IMR-90 (cell line): ENCODE data around the gene LIG1. TPM values are rescaled to one million over a fixed set of nuclear protein-coding genes. Genes with fewer than 3 reads are reported as not detected.
A peak's percentile ranks its signal among the peaks of the same experiment; 100 is the strongest.

ENCODE experiments used
- ATAC-seq: fragments of 200-7000 bp; cut with Tn5 transposase; 2 replicates; pipeline ENCODE4 v1.9.1; 2020; ENCODE audit warnings: low read depth, mild to moderate bottlenecking, moderate library complexity
- BruUV-seq: library from RNA; stranded (reverse); fragments of 400-500 nt; replicated peaks from 2 replicates; lab custom pipeline; 2021; lab: Mats Ljungman, UMichigan
- CTCF ChIA-PET: fragments of 300-600 bp; formaldehyde crosslinking; extraction: SDS; loops from one replicate; lab custom pipeline; 2021; ENCODE audit warnings: antibody characterized with exemption; lab: Yijun Ruan, JAX
- POLR2A ChIA-PET: fragments of 300-600 bp; sonication (Branson Sonifier 250); formaldehyde crosslinking; loops from one replicate; lab custom pipeline; 2022; ENCODE audit warnings: antibody characterized with exemption; ENCODE audit not compliant: unreplicated experiment; lab: Charles Lee
- DNase-seq: peaks from one replicate; pipeline ENCODE4 v3.0.0; 2013
- H2AFZ ChIP-seq: replicated peaks from 2 replicates; pipeline ENCODE3; 2013; ENCODE audit warnings: low read length, mild to moderate bottlenecking; ENCODE audit not compliant: poor library complexity
- H2AK5ac ChIP-seq: 2 replicates; pipeline ENCODE4 v1.6.1; 2013; ENCODE audit warnings: low read depth, low read length, inconsistent platforms
- H2AK9ac ChIP-seq: replicated peaks from 2 replicates; pipeline ENCODE3; 2013; ENCODE audit warnings: mild to moderate bottlenecking, low read depth, low read length, moderate library complexity; ENCODE audit not compliant: poor library complexity
- H2BK120ac ChIP-seq: 2 replicates; pipeline ENCODE4 v1.6.1; 2013; ENCODE audit warnings: low read depth, low read length, inconsistent platforms
- H2BK15ac ChIP-seq: 3 replicates; pipeline ENCODE4 v1.6.1; 2013; ENCODE audit warnings: low read depth, low read length, inconsistent platforms
- H2BK20ac ChIP-seq: 2 replicates; pipeline ENCODE4 v1.6.1; 2013; ENCODE audit warnings: low read depth, mild to moderate bottlenecking, inconsistent platforms, low read length, moderate library complexity
- H2BK5ac ChIP-seq: 2 replicates; pipeline ENCODE4 v1.6.1; 2013; ENCODE audit warnings: mild to moderate bottlenecking, low read depth, low read length, inconsistent platforms; ENCODE audit not compliant: poor library complexity, severe bottlenecking
- H3K14ac ChIP-seq: replicated peaks from 2 replicates; pipeline ENCODE4 v1.6.1; 2013; ENCODE audit warnings: low read depth, low read length, inconsistent platforms
- H3K18ac ChIP-seq: 2 replicates; pipeline ENCODE4 v1.6.1; 2013; ENCODE audit warnings: low read depth, low read length, control low read depth
- H3K23ac ChIP-seq: 2 replicates; pipeline ENCODE4 v1.6.1; 2013; ENCODE audit warnings: low read depth, low read length, inconsistent platforms
- H3K27ac ChIP-seq: 2 replicates; pipeline ENCODE4 v1.5.1; 2013; ENCODE audit warnings: mild to moderate bottlenecking, control low read depth, low read length; ENCODE audit not compliant: insufficient read depth
- H3K27me3 ChIP-seq: 2 replicates; pipeline ENCODE4 v1.6.1; 2013; ENCODE audit warnings: low read length; ENCODE audit not compliant: control insufficient read depth, insufficient read depth
- H3K36me3 ChIP-seq: 2 replicates; pipeline ENCODE4 v1.6.1; 2013; ENCODE audit warnings: low read length, mixed read lengths; ENCODE audit not compliant: control insufficient read depth, insufficient read depth
- H3K4ac ChIP-seq: 2 replicates; pipeline ENCODE4 v1.6.1; 2013; ENCODE audit warnings: low read depth, low read length, inconsistent platforms
- H3K4me1 ChIP-seq: 2 replicates; pipeline ENCODE4 v1.6.1; 2013; ENCODE audit warnings: low read length, mixed read lengths; ENCODE audit not compliant: control insufficient read depth, insufficient read depth
- H3K4me2 ChIP-seq: 2 replicates; pipeline ENCODE4 v1.6.1; 2013; ENCODE audit warnings: low read depth, mild to moderate bottlenecking, control low read depth, low read length, moderate library complexity
- H3K4me3 ChIP-seq: 2 replicates; pipeline ENCODE4 v1.5.1; 2013; ENCODE audit warnings: low read depth, mild to moderate bottlenecking, control low read depth, low read length, moderate library complexity; ENCODE audit not compliant: insufficient read depth
- H3K56ac ChIP-seq: 2 replicates; pipeline ENCODE4 v1.6.1; 2013; ENCODE audit warnings: low read length, inconsistent platforms; ENCODE audit not compliant: insufficient read depth; ENCODE audit errors: extremely low read depth
- H3K79me1 ChIP-seq, 2 experiments: 2 replicates each; pipeline ENCODE4 v1.6.1; 2013; ENCODE audit warnings: low read length in 2 of 2, inconsistent platforms in 1 of 2, low read depth in 1 of 2
- H3K9ac ChIP-seq: 2 replicates; pipeline ENCODE4 v1.6.1; 2013; ENCODE audit warnings: low read depth, low read length, control low read depth
- H3K9me1 ChIP-seq: 2 replicates; pipeline ENCODE4 v1.6.1; 2013; ENCODE audit warnings: low read length, inconsistent platforms; ENCODE audit not compliant: insufficient read depth
- H3K9me3 ChIP-seq: 2 replicates; pipeline ENCODE4 v1.6.1; 2013; ENCODE audit warnings: low read length; ENCODE audit not compliant: control insufficient read depth, insufficient read depth
- H4K20me1 ChIP-seq: 2 replicates; pipeline ENCODE4 v1.6.1; 2013; ENCODE audit warnings: low read length, inconsistent platforms; ENCODE audit not compliant: insufficient read depth
- H4K5ac ChIP-seq: 2 replicates; pipeline ENCODE4 v1.6.1; 2013; ENCODE audit warnings: mild to moderate bottlenecking, low read depth, low read length, control low read depth
- H4K8ac ChIP-seq, 2 experiments: 2 replicates each; pipeline ENCODE4 v1.6.1; 2013; ENCODE audit warnings: low read depth in 2 of 2, low read length in 2 of 2, control low read depth in 1 of 2, inconsistent platforms in 1 of 2
- H4K91ac ChIP-seq: 2 replicates; pipeline ENCODE4 v1.6.1; 2013; ENCODE audit warnings: low read depth, low read length, inconsistent platforms; ENCODE audit not compliant: insufficient read depth
- ELK1 ChIP-seq: fragments of 150-350 bp; IDR thresholded peaks from 2 replicates; pipeline ENCODE4 v1.6.1; 2016; ENCODE audit warnings: low read depth, mild to moderate bottlenecking, low read length, moderate library complexity, borderline replicate concordance
- FOS ChIP-seq: fragments of 150-350 bp; IDR thresholded peaks from 2 replicates; pipeline ENCODE4 v1.6.1; 2016; ENCODE audit warnings: low read depth, low read length
- MXI1 ChIP-seq: IDR thresholded peaks from 2 replicates; pipeline ENCODE4 v1.6.1; 2012; ENCODE audit warnings: low read depth, mild to moderate bottlenecking, low read length, moderate library complexity, borderline replicate concordance
- POLR2A ChIP-seq: IDR thresholded peaks from 2 replicates; pipeline ENCODE4 v1.6.1; 2012; ENCODE audit warnings: mild to moderate bottlenecking, low read depth, low read length
- USF2 ChIP-seq: fragments of 150-350 bp; IDR thresholded peaks from 2 replicates; pipeline ENCODE4 v1.6.1; 2017; ENCODE audit warnings: mild to moderate bottlenecking, antibody characterized with exemption, low read length, low read depth
- WGBS, 2 experiments: methylation state at CpG; one replicate each; pipeline versions ENCODE4 v1.1.5 to v1.1.7; 2013; ENCODE audit warnings: missing lambda C conversion rate in 2 of 2; ENCODE audit not compliant: insufficient read length in 1 of 2; ENCODE audit errors: extremely low coverage in 2 of 2; 5-methylcytosine and 5-hydroxymethylcytosine counted together
- dilution Hi-C: fragments of 300-500 bp; cut with HindIII; formaldehyde crosslinking; loops from one replicate; pipeline ENCODE4 v1.14.3; 2018; ENCODE audit warnings: low sequenced_read_pairs; ENCODE audit not compliant: unreplicated experiment
- in situ Hi-C: fragments of 300-500 bp; cut with MboI; formaldehyde crosslinking; loops from 3 replicates; pipeline ENCODE4 v1.14.3; 2019; ENCODE audit warnings: low sequenced_read_pairs, inconsistent platforms, mixed read lengths
- intact Hi-C: fragments of 100-400 bp; cut with micrococcal nuclease; formaldehyde crosslinking; loops from 2 replicates; pipeline ENCODE4 v1.10.0; 2022
- polyA plus RNA-seq, 3 experiments: library from polyadenylated mRNA; depleted of rRNA; stranded (reverse); fragments of >200 nt; gene quantifications; 2 replicates each; pipeline ENCODE4 v1.2.3, GENCODE V29; 2012; ENCODE audit warnings: low replicate concordance in 1 of 3
- total RNA-seq: library from RNA; depleted of rRNA; stranded (reverse); fragments of >200 nt; gene quantifications from 2 replicates; pipeline ENCODE4 v1.2.3, GENCODE V29; 2012

LIG1 gene
- total and polyA plus RNA-seq, 2 of the 4 experiments (the other 2 are of a cell fraction), result 24.9 to 34.0 TPM

GRCh38 chr19:48113190-48113917 lies 56.8 kb downstream of the LIG1 start:
- peaks cover 0 to 5% of the 10 kb centered on the region in 2 experiments; a peak in 1 of 4 replicates for H3K79me1 ChIP-seq
- H4K8ac ChIP-seq, result no peak overlapping the region; a peak in 1 of 4 replicates
- H3K4me2 ChIP-seq, result no peak overlapping the region
- H4K5ac ChIP-seq, result no peak overlapping the region
- H4K91ac ChIP-seq, result no peak overlapping the region
- H2BK15ac ChIP-seq, result no peak overlapping the region
- H2BK20ac ChIP-seq, result no peak overlapping the region
- H3K18ac ChIP-seq, result no peak overlapping the region
- H3K9ac ChIP-seq, result no peak overlapping the region
- dilution Hi-C loops, result no loop called here
- H3K56ac ChIP-seq, result no peak overlapping the region
- no peak overlapping the region for H3K4me3 ChIP-seq
- peaks cover 3% of the 10 kb centered on the region; the same call in 1 of the 2 replicates for H3K36me3 ChIP-seq
- H2AK9ac ChIP-seq, result no peak overlapping the region
- no TSS peak for BruUV-seq
- DNase-seq (peak; percentile 18), ATAC-seq (no peak)
- no peak overlapping the region for H3K23ac ChIP-seq
- no peak overlapping the region for H2AK5ac ChIP-seq
- H3K14ac ChIP-seq, result no peak overlapping the region; the same call in 1 of the 2 replicates
- H2AFZ ChIP-seq, result peak overlapping the region; percentile 64
- no peak overlapping the region for H3K4ac ChIP-seq
- WGBS, 2 experiments, result 80% methylated on average over 6 of the region's 16 CpGs; no CpG with 5 or more reads in 1 of the 2 experiments
- no peaks in the 10 kb centered on the region for H3K9me3 ChIP-seq
- H2BK5ac ChIP-seq, result no peak overlapping the region
- no peaks in the 10 kb centered on the region for H3K27me3 ChIP-seq
- H4K20me1 ChIP-seq, result 0 out of 2 replicates have a peak, but pooled peaks cover 4% of the 10 kb centered on the region
- TF ChIP-seq USF2, result no peak
- no peak for TF ChIP-seq POLR2A
- TF ChIP-seq MXI1, result no peak
- TF ChIP-seq FOS, result no peak
- no peak for TF ChIP-seq ELK1
- no peak overlapping the region for H3K27ac ChIP-seq
- no peaks in the 10 kb centered on the region for H3K4me1 ChIP-seq
- intact Hi-C loops, result no loop called here
- CTCF ChIA-PET, result no interaction called here
- in situ Hi-C loops, result no loop called here
- H2BK120ac ChIP-seq, result no peak overlapping the region
- peaks cover 13% of the 10 kb centered on the region; the same call in 1 of the 2 replicates for H3K9me1 ChIP-seq
- POLR2A ChIA-PET, result no interaction called here
